ELF-1 (cell line): ENCODE data around the gene SNX20.
A peak's percentile ranks its signal among the peaks of the same experiment; 100 is the strongest.

Source experiments
- DNase-seq: peaks from one replicate; pipeline ENCODE4 v3.0.0-alpha.2; 2016; ENCODE audit warnings: low read depth, low spot score

Gene SNX20

DNA sequence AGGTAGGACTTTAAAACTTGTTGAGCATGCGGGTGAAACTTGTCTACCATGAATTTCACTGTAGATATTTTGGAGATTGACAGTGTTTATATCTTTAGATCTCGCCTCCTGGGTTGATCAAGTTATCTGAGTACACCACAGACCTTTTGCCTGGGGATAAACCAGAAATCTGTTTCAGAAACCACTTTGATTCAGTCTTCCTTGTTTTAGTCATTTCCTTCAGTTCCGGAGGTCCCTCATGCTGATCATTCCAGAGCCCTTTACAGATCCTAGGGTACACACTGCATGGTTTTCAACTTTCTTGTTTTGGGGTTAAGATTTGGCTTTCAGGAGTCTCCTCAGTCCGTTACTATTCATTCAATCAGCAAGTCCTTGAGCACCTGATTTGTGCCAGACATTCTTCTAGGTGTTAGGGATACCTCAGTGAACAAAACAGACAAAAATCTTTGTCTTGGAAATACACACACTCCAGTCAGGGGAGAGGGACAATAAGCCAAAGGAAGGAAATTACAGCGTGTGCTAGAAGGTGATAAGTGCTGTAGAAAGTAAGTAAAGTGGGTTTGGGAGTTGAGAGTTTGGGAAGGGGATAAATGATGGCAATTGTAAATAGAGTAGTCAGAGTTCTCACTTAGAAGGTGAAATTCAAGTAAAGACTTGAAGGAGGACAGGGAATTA, 24.5 kb upstream of the SNX20 start:
- DNase-seq: no peak

DNA sequence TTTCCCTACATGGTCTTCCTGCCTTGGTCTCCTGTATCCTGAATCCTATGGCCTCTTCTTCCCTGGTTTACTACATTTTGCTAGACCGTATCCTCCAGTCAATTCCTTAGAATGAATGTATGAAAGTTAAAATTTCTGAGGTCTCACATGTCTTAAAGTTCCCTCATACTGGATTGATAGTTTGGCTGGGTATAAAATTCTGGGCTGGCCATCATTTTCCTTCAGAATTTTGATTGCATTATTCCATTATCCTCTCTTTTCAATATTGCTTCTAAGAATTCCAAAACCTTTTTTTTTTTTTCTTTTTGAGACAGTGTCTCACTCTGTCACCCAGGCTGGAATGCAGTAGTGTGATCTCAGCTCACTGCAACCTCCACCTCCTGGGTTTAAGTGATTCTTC, 23.1 kb upstream of the SNX20 start:
- no peak for DNase-seq

DNA sequence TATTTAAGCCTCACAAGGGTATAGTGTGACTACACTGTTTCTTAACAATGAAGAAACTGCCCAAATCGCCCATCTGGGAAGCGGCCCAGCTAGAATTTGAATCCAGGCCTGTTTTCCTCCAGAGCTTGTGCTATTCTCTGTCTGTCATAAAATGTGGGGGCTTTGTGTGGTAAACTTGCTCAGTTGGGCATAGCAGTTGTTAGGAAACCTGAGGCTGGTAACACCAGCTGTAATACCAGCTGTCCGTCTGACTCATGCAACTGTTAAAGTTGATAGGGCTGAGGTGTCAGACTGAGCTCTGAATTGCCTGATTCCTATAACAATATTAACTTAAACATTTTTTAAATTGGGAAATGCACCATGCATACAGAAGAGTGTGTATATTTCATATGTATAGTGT, 21.6 kb upstream of the SNX20 start:
- DNase-seq: no peak

DNA sequence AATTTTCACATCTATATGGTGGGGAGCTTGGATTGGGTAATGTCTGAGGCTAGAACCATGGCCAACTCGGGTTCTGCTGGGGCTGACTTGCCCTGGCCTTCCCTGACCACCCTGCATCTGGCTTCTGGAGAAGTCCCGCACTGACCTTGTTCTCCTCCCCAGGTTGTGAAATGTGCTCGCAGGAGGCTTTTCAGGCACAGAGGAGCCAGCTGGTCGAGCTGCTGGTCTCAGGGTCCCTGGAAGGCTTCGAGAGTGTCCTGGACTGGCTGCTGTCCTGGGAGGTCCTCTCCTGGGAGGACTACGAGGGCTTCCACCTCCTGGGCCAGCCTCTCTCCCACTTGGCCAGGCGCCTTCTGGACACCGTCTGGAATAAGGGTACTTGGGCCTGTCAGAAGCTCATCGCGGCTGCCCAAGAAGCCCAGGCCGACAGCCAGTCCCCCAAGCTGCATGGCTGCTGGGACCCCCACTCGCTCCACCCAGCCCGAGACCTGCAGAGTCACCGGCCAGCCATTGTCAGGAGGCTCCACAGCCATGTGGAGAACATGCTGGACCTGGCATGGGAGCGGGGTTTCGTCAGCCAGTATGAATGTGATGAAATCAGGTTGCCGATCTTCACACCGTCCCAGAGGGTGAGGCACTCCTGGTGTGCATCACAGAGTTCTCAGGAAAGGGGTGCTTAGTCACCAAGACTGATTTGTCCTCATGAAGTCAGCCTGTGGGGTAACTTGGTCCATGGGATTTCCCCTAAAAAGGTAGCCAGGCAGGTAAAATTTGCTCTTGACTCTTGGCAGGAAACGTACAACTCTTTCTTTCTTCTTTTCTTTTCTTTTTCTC, 18.4 kb upstream of the SNX20 start:
- DNase-seq: no peak

DNA sequence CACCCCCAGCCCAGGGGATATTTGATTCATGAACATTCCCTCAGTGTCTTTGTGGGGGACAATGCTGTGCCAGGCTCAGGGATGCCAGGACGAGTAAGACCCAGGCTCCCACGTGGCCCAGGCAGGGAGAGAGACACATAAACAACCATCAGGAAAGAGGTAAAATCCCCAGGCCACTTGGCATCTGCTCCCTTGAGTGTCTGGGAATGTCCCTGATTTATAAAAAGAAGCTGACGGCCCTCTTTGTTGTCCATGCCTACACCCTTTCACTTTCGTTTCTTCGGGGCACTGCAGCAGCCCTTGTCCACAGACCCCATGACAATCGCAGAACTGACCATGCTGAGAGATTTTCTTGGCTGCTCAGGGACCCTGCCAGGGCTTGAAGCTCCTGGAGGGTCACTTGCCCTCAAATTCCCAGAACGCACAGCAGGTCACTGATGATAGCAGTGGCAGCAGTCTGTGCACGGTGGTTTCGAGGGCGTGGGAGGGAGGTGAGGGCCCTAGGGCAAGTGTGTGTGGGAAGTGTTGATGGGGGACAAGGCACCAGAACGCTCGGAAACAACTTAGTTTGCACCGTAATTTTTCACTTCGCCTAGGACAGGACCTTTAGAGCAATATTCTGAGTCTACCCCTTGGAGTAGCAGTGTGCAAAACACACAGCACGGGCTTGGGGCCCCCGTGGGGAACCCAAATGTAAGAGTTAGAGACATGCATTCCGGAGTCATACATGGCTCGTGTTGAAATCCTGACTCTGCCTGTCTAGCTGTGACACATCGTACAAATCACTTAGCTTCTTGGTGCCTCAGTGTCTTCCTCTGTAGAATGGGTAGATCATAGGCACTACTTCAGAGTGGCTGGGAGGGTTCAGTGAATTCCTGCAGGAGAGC, 17.0 kb upstream of the SNX20 start:
- DNase-seq: no peak

DNA sequence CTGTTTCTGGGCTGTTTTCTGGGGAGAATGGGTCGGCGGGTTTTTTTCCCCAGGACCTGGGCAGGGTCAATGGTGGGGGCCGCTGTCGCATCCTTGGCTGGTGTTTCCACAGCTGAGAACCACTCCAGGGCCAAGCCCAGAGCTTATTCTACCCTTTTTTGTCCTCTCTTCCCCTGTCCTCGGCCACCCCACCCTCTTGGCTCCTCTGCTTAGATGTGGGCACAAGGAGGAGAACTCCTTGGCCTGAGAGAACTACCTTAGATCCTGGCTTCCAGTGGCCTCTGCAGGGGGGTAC, 16.3 kb upstream of the SNX20 start:
- DNase-seq: no peak

DNA sequence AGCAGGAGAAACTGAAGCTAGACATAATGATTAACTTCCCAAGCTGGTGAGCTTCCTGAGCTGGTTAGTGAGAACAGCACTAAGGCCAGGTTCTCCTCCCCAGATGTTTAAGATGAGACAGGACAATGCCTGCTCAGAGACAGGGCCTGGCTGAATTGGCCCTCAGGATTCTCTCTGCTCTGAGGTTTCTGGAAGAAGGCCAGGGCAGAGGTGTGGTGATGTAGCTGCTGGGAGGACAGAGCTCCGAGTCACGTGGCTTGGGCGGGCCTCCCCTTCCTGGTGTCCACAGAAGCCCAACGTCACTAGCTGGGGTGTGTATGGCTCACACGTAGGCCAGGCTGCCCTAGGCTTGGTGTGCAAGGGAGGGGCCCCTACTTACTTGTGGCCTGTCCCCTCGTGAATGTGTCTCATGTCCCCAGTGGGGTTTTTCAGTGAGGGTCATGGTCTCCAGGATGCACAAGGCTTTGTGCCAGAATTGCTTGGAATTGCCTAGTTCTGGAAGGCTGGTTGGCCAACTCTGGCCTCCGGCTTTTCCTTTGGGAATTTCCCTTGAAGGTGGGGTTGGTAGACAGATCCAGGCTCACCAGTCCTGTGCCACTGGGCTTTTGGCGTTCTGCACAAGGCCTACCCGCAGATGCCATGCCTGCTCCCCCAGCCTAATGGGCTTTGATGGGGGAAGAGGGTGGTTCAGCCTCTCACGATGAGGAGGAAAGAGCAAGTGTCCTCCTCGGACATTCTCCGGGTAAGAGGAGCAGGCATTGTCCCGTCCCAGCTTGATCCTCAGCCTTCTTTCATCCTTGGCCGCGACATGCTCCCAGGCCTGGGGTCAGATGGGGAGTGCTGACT, 15.7 kb upstream of the SNX20 start:
- no peak for DNase-seq

DNA sequence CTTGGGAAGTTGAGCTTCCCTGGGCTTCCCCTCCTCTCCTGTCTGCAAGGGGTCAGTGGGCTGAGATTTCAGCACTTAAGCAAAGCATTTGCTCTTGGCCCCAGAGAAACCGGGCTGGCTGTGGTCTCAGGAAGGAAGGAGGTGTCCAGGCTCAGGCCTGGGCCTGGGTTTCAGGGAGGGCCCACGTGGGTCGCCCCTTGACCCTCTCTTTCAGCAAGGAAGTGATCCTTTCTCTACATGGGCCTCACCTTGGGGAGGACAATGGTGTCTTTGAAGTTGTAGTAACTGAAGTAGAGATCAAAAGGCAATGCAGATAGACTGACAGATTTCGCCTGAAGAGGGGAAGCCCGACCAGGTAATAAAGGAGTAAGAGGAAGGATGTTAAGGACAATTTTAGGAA, 15.0 kb upstream of the SNX20 start:
- DNase-seq: no peak

DNA sequence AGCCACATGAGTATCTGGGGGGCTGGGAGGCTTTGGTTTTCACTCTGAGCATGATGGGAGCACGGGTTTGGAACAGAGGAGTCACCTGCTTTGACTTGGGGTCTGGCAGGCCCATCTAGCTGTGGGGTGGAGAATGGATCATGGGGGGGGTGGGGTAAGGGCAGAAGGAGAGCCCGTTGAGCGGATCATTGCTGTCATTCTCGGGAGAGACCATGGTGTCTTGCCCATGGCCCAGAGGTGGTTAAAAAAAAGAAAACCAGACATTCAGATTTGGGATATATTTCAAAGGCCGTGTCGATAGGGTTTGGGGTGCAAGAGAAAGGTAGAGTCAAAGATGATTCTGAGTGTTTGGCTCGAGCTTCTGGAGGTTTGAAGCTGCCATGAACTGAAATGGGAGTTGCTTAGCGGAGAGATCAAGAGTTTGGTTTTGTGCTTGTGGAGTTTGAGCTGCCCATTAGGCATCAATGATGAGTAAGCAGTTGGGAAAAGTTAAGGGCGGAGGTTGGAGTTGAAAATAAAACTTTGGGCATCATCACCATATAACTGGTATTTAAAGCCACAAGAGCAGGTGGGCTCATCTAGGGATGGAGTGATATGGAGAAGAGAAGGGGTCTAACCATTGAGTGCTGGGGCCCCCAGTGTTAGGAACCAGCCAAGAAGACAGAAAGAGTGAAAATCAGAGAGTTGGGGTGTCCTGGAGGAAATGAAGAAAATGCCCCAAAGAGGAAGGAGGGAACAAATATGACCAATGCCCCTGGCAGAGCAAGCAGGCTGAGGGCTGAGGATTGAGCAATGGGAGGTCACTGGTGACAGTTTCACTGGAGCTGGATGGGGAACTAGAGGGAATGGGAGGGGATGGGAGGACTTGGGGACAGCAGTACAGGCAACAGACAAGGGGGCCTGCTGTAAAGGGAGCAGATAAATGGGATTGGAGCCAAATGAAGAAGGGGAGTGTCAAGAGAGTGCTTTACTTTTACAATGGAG, 14.2 kb upstream of the SNX20 start:
- no peak for DNase-seq

DNA sequence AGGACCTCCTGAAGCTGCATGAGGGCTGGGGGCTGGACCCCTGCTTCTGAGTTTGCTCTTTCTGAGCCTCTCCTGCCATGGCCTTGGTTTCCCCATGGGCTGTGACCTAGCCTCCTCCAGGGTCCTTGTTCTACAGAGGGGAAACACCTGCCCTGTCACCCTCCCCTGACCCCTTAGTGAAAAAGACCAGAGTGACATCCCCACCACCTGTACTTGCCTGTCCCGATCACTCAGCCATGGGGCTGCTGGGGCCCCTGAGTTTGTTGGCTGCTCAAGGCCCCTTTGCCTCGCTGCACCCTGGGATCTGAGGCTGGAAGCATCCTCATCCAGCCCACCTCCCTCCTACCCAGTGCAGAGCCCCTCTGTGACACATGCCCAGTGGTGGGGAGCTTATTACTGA, 13.1 kb upstream of the SNX20 start:
- no peak for DNase-seq

DNA sequence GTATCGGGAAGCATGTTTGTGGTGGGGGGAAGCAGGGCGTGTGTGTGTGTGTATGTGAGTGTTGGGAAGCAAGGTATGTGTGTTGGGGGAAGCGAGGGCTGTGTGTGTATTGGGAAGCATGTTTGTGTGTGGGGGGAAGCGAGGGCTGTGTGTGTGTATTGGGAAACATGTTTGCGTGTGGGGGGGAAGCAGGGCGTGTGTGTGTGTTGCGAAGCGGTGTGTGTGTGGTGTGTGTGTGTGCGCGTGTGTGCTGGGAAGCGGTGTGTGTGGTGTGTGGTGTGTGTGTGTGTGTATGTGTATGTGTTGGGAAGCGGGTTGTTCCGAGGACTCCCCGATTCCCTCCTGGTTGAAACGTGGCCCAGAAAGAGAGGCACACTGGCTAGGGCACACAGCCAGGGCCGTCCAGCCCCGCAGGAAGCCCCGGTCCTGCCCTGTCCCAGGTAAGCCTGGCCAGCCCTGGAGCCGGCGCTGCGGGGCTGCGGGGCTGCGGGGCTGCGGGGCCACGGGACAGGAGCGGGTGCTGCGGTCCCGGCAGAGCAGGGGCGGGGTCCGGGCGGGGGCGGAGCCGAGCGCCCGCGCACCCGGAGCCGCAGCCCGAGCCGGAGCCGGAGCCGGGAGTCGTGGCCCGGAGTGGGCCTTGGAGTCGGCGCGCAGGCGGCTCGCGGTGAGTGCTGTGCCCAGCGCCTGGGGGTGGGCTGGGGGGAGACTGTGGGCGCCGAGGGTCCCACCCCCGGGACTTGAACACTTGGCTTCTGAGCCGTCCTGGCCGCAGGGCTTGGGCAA, 12.1 kb upstream of the SNX20 start, which contains the start of gene NOD2:
Gene NOD2, plus strand, starts transcription at position 608 of the 783 bp plus-strand sequence. CDS start 5,890 bp downstream, outside the sequence.
- no peak for DNase-seq

DNA sequence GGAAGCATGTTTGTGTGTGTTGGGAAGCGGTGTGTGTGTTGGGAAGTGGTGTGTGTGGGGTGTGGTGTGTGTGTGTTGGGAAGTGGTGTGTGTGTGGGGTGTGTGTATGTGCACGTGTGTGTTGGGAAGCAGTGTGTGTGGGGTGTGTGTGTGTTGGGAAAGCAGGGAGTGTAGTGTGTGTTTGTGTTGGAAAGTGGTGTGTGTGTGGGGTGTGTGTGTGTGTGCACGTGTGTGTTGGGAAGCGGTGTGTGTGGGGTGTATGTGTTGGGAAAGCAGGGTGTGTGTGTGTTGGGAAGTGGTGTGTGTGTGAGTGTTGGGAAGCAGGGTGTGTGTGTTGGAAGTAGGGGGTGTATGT, 11.5 kb upstream of the SNX20 start:
- no peak for DNase-seq

DNA sequence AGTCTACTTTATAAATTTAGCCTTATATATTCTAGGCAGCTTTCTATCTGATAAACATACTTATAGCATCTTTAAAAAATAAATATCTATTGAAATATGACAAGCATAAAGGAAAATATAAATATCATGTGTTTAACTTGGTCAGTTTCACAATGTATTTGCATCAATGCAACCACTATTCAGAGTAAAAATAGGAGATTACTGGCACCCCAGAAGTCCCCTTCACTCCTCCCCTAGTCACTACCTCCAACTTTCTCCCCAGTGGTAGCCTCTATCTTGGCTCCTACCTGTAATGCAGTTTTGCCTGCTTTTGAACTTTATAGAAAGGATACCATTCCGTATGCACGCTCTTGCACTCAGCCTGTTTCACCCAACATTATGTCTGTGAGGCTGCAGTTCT, 9.1 kb upstream of the SNX20 start:
- no peak for DNase-seq

DNA sequence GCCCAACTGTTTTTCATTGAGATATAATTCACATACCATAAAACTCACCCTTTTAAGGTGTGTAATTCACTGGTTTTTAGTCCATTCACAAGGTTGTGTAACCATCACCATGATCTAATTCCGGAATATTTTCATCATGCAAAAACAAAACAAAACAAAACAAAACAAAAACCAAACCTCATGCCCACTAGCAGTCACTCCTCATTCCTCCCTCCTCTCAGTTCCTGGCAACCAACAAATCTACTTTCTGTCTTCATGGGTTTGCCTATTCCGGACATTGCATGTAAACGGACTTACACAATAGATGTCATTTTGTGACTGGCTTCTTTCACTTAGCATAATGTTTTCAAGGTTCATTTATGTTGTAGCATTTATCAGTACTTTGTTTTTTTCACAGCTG, 7.8 kb upstream of the SNX20 start:
- no peak for DNase-seq

DNA sequence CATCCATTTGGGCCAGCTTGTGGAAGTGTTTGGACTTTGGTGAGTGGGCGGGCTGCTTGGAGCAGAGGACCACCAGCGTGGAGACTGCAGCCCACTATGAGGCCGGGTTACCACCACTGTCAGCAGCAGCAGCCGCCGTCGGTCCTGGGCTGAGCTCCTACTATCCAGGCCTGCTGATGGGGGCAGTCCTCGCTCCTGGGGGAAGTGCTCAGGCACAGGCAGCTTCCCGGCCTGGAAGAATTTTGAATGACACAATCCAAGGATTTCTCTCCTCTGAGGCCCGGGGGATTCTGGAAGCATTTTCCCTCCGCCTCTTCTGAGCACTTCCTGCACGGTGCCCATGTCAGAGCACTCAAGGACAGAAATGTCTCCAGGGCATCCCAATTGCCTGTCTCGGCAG, 7.0 kb upstream of the SNX20 start:
- DNase-seq: peak; percentile 58

DNA sequence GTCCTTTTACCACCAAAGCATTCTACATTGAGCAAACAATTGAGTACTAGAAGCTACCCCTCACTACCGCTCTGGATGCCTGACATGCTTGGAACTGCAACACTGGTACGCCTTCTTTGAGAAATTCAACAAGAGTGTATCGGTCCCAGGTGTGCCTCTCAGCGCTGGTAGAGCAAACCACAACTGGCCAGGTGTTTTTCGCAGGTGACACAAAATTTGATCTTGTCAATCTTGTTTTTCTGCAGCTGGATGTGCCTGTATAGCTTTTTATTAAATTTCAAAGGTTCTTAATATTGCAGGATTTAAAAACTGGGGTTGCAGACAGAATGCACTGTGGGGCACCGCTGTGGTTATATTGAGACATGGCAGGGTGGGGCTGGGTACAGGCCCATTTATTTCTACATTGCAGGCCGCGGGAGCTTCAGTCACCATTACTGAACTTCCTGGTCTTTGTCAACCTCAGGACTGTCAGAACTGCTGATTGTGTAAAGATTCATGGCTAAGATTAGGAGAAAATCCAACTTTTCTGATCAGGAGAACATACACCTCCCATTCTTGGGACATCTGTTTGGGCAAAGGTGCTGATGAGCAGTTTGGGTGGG, 4.5 kb upstream of the SNX20 start:
- DNase-seq: no peak

DNA sequence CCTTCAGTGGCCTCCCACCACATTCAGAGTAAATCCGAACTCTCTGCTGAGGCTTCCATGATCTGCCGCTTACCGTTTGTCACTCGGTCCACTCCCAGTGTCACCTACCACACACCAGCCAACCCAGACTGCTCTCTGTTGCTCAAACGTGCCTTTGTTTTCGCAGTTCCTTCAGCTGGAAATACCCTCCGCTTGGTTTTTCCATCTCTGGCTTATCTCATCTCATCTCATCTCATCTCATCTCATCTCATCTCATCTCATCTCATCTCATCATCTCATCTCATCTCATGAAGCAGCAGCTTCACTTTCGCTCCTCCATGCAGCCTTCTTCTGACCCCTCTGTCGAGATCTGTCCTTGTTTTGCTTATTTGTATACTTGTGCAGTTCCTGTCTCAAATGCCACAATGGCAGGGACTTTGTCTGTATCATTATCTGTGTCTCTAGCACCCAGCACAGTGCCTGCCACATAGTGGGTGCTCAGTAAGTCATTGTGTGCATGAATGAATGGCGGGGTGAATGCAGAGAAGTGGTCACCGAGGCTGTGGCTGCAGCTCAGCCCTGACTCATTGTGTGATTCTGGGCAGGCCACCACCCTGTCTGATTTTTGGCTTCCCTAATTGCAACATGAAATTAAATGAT, 3.8 kb upstream of the SNX20 start:
- no peak for DNase-seq

DNA sequence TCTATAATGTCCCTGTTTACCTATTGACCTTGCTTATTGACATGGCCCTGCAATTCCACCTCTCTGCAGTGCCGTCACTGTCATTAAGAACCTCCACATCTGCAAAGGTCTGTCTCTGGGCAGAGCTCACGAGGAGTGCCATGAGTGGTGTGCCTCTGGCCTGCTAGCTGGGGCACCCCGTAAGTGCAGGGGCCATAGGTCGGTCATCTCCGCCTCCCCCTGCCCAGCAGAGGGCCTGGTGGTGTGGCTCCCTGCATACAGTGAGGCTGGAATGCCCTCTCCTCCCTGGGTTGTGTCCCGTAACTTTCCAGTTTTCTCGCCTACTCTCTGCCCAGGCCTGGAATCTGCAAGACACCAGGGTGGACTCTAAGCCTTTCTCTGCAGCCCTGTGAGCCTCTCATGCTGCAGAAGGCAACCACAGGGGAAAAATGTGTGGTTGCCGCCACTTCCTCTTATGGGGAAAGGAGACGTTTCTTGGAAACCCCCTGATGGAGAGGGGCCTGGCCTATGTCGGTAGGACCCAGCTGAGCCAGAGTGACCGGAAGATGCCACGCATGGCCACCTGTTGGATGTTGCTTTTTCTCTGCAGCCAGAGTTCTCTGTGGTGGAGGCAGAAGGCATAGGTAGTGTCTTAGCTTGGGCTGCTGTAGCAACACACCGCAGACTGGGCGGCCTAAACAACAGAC, 2.7 kb upstream of the SNX20 start:
- no peak for DNase-seq
